ENCODE results near the gene AHR.

Gene AHR

GRCh38 chr7:17304926-17305325 is 6.5 kb downstream of the AHR start:
- no peak for DNase-seq (ENCODE audit: low read depth in 2 of 2)

DNA sequence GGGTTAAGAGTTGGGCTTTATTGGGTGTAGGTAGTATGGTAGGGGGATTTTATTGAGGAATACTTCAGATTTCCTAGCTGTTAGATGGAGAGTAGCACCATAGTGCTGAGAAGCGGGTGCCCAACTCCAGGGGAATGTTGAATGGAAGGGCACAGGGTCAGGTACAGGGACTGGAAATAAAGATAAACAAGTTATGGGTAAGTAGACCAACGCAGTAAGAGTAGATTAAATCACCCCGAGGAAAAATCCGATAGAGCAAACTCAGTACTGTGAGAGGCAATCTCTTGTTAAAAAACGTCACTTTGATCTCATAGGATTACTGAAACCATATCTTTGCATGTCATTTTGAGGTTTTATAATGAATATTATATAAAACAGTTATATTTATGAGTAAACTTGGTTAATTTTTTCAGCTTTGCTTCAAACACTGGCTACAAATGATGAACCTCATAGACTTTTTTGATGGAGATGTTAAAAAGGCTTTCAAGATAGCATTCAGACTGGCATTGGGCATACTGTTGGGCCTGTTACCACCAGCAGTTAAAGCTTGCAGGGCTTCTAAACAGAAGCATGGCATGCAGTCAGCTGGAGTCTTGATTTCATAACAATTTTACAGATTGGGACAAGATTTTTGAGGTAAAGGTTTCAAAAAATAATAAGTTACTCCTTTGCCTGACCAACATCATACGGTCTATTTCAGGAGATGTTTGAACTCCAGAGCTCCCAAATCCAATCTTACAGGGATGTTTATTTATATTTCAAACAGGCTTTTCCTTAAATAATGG is 7.1 kb downstream of the AHR start:
- DNase-seq (ENCODE audit: low read depth in 2 of 2), result no peak

- no peak for DNase-seq (ENCODE audit: low read depth in 2 of 2)
These were observed 8.5 kb downstream of the AHR start for GRCh38 chr7:17307000-17307399.

- no peak for DNase-seq (ENCODE audit: low read depth in 2 of 2)
These were observed 9.1 kb downstream of the AHR start for GRCh38 chr7:17307558-17307957.

DNA sequence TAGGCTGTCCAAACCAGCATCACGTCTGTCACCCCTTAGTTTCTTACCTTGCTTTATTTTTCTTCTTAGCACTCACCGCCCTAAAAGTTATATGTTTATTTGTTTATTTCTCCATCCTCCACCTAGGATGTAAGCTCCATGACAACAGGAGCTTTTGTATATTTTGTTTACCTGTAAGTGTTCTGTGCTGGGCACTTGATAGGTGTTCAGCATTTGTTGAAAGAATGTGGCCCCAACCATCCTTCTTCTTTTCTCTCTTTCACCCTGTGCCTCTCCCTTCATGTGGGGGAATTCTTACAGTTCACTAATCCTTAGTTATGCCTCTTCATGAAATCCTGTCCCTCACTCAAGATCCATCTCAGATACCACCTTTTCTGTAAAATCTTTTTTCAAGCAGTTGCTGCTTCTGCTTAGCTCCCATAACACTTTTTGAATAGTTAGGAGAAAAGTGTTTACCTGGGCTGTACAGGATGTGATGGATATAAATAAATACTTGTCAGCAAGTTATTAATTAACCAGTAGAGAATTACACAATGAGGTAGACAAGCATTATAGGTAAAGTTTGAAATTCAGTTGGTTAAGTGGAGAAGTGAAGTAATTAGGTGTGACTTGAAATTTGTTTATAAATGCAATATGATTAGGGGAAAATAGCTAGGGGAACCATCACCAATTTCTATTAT is 9.7 kb downstream of the AHR start:
- DNase-seq (ENCODE audit: low read depth in 2 of 2), result no peak

DNA sequence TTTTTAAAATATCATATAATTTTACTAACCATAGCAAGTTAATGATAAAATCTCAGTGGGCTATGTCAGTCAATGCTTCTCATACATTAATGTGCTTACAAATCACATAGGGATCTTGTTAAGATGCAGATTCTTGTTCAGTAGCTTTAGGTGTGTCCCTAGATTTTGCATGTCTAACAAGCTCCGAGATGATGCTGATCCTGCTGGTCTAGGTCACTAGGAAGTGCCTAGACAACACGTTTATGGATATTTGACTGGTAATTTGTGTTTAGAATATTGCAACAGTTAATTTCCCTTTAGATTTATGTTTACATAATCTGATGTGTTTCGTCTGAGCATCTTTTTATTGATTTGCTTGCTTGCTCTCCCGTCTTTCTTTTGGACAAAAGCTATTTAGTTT is 12.7 kb downstream of the AHR start:
- no peak for DNase-seq (ENCODE audit: low read depth in 2 of 2)

GRCh38 chr7:17311952-17312351 is 13.5 kb downstream of the AHR start:
- no peak for DNase-seq (ENCODE audit: low read depth in 2 of 2)

DNA sequence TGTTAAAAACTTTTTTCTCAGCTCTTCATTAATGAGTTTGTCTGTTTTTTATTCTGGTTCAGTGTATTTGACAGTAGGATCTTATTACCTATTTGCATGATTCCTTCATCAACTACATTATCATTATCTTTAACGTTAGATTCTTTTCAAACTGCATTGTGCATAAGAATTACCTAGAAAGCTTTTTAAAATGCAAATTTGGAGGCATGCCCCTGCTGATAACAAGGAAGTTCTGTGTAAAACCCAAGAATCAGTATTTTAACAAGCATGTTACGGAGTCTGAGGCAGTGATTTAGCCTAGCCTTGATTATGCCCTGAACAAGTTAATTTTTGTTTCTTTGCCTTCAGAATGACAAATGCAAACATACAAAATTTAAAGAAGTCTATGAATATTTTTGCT is 14.2 kb downstream of the AHR start:
- no peak for DNase-seq (ENCODE audit: low read depth in 2 of 2)

DNA sequence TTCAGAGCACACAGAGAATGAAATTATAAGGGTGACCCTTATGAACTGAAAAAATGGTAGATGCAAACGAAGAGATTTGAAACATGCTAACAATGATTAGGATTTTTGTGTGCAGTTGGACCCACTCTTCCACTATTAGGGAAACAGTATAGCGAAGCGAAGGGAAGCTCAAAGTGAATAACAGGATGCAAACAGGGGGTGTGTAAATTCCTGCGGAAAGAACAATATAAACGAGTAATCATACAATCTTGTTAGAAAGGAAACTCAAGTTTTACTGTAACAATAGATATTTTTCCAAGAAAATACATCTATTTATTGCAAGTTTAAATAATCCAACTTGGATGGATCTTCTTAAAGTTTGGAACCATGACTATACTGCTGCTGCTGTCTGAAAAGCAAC is 14.7 kb downstream of the AHR start:
- no peak for DNase-seq (ENCODE audit: low read depth in 2 of 2)

DNA sequence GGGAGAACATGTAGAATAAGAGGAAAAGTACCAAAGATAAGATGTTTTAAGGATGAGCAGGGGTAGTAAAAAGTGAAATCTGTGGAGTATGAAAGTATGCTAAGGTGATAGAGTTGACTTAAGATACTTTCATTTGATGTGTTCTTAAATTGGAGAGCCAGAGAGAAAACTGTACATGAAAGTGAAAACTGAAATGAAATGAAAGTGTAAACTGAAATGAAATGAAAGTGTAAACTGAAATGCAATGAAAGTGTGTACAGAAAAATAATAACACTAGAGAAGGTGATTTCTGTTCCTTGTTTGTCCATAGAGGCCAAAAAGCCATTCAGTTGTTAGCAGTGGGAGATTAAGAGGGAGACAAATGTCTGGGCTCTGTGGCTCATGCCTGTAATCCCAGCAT is 17.5 kb downstream of the AHR start:
- no peak for DNase-seq (ENCODE audit: low read depth in 2 of 2)

GRCh38 chr7:17318146-17318545 is 19.7 kb downstream of the AHR start:
- DNase-seq (ENCODE audit: low read depth in 2 of 2), result no peak

GRCh38 chr7:17319164-17320101 is 21.0 kb downstream of the AHR start:
- no peak for DNase-seq (ENCODE audit: low read depth in 2 of 2)

- no peak for DNase-seq (ENCODE audit: low read depth in 2 of 2)
These were observed 21.6 kb downstream of the AHR start for GRCh38 chr7:17320102-17320497.

GRCh38 chr7:17320657-17321056 is 22.2 kb downstream of the AHR start:
- no peak for DNase-seq (ENCODE audit: low read depth in 2 of 2)

DNA sequence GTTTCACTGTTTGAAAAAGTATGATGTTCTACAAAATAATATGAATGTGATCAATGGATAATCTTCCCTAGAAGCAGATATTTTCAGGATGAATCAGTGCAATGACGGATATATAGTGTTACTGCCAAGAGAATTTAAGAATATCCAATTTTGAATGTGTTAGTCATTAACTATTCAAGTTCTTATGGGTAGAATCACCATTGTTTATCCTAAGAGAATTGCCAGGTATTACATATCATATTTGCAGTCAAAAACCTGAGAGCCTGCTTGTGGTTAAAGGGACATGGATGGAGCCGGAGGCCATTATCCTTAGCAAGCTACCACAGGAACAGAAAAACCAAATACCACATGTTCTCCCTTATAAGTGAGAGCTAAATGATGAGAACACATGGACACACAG is 26.9 kb downstream of the AHR start:
- DNase-seq (ENCODE audit: low read depth in 2 of 2), result no peak

- no peak for DNase-seq (ENCODE audit: low read depth in 2 of 2)
These were observed 27.9 kb downstream of the AHR start for GRCh38 chr7:17326378-17326777.

GRCh38 chr7:17328641-17329040 is 30.2 kb downstream of the AHR start:
- DNase-seq (ENCODE audit: low read depth in 2 of 2), result no peak

GRCh38 chr7:17329440-17329839 is 31.0 kb downstream of the AHR start:
- DNase-seq (ENCODE audit: low read depth in 2 of 2), result no peak

- no peak for DNase-seq (ENCODE audit: low read depth in 2 of 2)
These were observed 33.5 kb downstream of the AHR start for GRCh38 chr7:17331891-17332501.

DNA sequence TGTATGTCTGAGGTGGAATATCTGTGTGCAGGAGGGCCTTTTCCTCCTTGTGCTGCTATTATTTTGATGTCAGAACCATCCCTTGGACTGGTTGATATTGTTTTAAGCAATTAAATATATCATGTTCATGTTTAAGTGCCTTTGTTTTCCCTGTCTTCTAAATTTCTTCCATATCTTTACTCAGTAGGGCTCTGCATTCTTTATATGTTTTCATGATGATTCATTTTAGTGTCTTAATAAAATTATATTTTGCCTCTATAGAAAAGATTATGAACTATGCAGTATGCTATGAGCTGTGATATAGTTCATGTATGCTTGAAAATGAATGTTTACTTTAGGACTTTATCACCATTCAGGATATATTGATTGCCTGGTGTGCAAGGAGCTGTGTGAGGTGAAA is 34.8 kb downstream of the AHR start:
- no peak for DNase-seq (ENCODE audit: low read depth in 2 of 2)

DNA sequence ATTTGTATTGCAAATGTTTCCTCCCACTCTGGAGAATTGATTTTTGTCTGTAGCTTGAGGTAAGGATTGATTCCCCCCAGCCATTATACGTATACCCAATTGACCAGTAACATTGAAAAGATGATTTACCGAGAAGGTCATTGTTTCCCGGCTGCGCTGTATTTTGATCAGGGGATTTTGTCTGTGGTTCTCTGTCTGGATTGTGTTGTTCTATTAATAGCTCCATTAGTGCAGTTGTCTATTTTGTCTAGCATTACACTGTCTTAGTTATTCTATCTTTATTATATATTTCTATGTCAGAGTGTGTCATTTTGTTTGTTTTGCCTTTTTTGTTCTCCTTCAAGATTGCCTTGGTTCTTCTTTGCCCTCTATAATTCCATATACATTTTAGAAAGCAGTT is 37.7 kb downstream of the AHR start:
- DNase-seq (ENCODE audit: low read depth in 2 of 2), result no peak

DNA sequence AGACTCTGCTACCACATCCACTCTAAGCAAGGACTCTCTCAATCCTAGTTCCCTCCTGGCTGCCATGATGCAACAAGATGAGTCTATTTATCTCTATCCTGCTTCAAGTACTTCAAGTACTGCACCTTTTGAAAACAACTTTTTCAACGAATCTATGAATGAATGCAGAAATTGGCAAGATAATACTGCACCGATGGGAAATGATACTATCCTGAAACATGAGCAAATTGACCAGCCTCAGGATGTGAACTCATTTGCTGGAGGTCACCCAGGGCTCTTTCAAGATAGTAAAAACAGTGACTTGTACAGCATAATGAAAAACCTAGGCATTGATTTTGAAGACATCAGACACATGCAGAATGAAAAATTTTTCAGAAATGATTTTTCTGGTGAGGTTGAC is 40.7 kb downstream of the AHR start:
- no peak for DNase-seq (ENCODE audit: low read depth in 2 of 2)

Measured in stimulated activated CD8-positive, alpha-beta memory T cell treated with anti-CD3 and anti-CD28 coated beads, Interleukin-2, amount 100 ng/mL, for 1 hour (primary cell).